WTC11 (cell line): ENCODE results near the gene QKI. TPM values are rescaled to one million over a fixed set of nuclear protein-coding genes. Genes with fewer than 3 reads are reported as not detected.

Experiments used
- ATAC-seq: fragments of 200-7000 bp; cut with Tn5 transposase; 2 replicates; pipeline ENCODE4 v1.10.0; 2021; ENCODE audit warnings: mild to moderate bottlenecking, moderate library complexity
- CTCF ChIA-PET: fragments of 300-600 bp; sonication (Branson Sonifier 250); formaldehyde crosslinking; loops from one replicate; lab custom pipeline; 2021; ENCODE audit warnings: antibody characterized with exemption; lab: Charles Lee
- POLR2A ChIA-PET: fragments of 350-600 bp; sonication (Branson Sonifier 250); formaldehyde crosslinking; loops from one replicate; lab custom pipeline; 2021; ENCODE audit warnings: antibody characterized with exemption; lab: Charles Lee
- DNase-seq: peaks from one replicate; pipeline ENCODE4 v3.0.0; 2021; ENCODE audit warnings: low spot score
- H3K27ac Mint-ChIP-seq: 2 replicates; pipeline ENCODE4 v1.8.0; 2021; ENCODE audit warnings: mixed read lengths
- H3K27me3 Mint-ChIP-seq: 2 replicates; pipeline ENCODE4 v1.8.0; 2021; ENCODE audit warnings: low read depth, mild to moderate bottlenecking, moderate library complexity, mixed read lengths
- H3K36me3 Mint-ChIP-seq: 2 replicates; pipeline ENCODE4 v1.8.0; 2021; ENCODE audit warnings: mixed read lengths
- H3K4me1 Mint-ChIP-seq: 2 replicates; pipeline ENCODE4 v1.8.0; 2022; ENCODE audit warnings: mixed read lengths
- H3K4me3 Mint-ChIP-seq: 2 replicates; pipeline ENCODE4 v1.8.0; 2021; ENCODE audit warnings: mild to moderate bottlenecking, moderate library complexity, mixed read lengths
- H3K9me3 Mint-ChIP-seq: 2 replicates; pipeline ENCODE4 v1.8.0; 2021; ENCODE audit warnings: mixed read lengths
- ETV6 ChIP-seq: sonication (generic); formaldehyde crosslinking; IDR thresholded peaks from 2 replicates; pipeline ENCODE4 v1.8.1; 2022; ENCODE audit warnings: mild to moderate bottlenecking, missing genetic modification reagents
- GABPB1 ChIP-seq: sonication (generic); formaldehyde crosslinking; IDR thresholded peaks from 2 replicates; pipeline ENCODE4 v1.8.1; 2023; ENCODE audit warnings: mild to moderate bottlenecking, missing genetic modification reagents
- TP53 ChIP-seq: sonication (generic); formaldehyde crosslinking; IDR thresholded peaks from 2 replicates; pipeline ENCODE4 v1.8.1; 2023; ENCODE audit warnings: mild to moderate bottlenecking, missing genetic modification reagents
- ZNF263 ChIP-seq: sonication (generic); formaldehyde crosslinking; IDR thresholded peaks from 2 replicates; pipeline ENCODE4 v1.8.1; 2022; ENCODE audit warnings: low read depth, mild to moderate bottlenecking, moderate library complexity, missing genetic modification reagents
- ZNF423 ChIP-seq: fragments of 250-450 bp; sonication (Bioruptor Pico); IDR thresholded peaks from 2 replicates; pipeline ENCODE4 v2.1.2; 2022; ENCODE audit warnings: mild to moderate bottlenecking, moderate library complexity
- total RNA-seq: library from RNA; stranded (reverse); gene quantifications from 3 replicates; pipeline ENCODE4 v1.2.3, GENCODE V29; 2021
- TF ChIP-seq, protein P1 (sequence below): fragments of 200-600 bp; IDR thresholded peaks from 2 replicates; pipeline ENCODE4 v1.8.0; 2022; ENCODE audit warnings: antibody characterized with exemption
- TF ChIP-seq, protein P2 (sequence below): sonication (generic); formaldehyde crosslinking; IDR thresholded peaks from 2 replicates; pipeline ENCODE4 v1.8.1; 2022; ENCODE audit warnings: mild to moderate bottlenecking, moderate library complexity, missing genetic modification reagents
- TF ChIP-seq, protein P3 (sequence below): sonication (generic); formaldehyde crosslinking; IDR thresholded peaks from 2 replicates; pipeline ENCODE4 v1.8.1; 2022; ENCODE audit warnings: mild to moderate bottlenecking, missing genetic modification reagents, moderate library complexity, borderline replicate concordance
- TF ChIP-seq, protein P4 (sequence below): sonication (generic); formaldehyde crosslinking; IDR thresholded peaks from 2 replicates; pipeline ENCODE4 v1.8.0; 2022; ENCODE audit warnings: mild to moderate bottlenecking, missing genetic modification reagents
- TF ChIP-seq, protein P5 (sequence below): sonication (generic); formaldehyde crosslinking; IDR thresholded peaks from 2 replicates; pipeline ENCODE4 v1.8.0; 2023; ENCODE audit warnings: mild to moderate bottlenecking, missing genetic modification reagents

Gene QKI
- total RNA-seq, 1 experiment from 2014 or later = 145 TPM

DNA sequence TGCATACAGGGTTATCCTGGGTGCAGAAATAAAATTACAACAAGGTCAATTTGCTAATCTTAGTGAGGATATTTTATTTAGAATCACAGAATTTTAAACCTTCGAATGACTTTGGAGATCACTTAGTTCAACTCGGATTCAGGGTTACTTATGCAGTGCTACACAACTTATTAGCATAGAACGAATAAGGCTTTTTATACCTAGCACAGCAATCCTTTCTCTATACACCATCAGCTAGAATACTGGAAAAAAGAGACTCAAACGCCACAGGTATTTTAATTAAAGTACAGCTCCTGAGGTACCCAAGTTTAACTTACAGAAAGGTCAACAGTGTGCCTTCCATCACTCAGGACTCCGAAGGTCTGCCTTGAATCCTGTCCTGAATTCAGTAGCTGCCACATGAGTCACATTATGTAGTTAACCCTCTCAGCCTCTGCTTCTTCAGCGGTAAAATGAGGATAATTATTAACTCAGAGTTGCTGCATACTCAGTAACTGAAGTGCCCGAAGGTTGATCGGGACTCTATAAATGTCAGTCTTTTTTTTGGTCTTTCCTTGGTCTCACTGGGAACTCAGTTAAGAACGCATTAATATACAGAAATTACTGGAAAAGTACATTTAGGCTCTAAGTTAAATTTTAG, 6.0 kb upstream of the QKI start:
- H3K4me1 Mint-ChIP-seq = peaks cover 46% of the 10 kb centered on the region
- ATAC-seq (no peak), DNase-seq (no peak)
- no peak overlapping the region for H3K4me3 Mint-ChIP-seq
- H3K27me3 Mint-ChIP-seq = no peaks in the 10 kb centered on the region
- CTCF ChIA-PET = no interaction called here
- H3K9me3 Mint-ChIP-seq = no peaks in the 10 kb centered on the region
- no peaks in the 10 kb centered on the region for H3K36me3 Mint-ChIP-seq
- TF ChIP-seq TP53 (CRISPR knock-in tag) = no peak
- TF ChIP-seq GABPB1 (CRISPR knock-in tag) = peak; percentile 45; the same call in 1 of the 2 replicates
- POLR2A ChIA-PET = no interaction called here
- H3K27ac Mint-ChIP-seq = no peak overlapping the region

DNA sequence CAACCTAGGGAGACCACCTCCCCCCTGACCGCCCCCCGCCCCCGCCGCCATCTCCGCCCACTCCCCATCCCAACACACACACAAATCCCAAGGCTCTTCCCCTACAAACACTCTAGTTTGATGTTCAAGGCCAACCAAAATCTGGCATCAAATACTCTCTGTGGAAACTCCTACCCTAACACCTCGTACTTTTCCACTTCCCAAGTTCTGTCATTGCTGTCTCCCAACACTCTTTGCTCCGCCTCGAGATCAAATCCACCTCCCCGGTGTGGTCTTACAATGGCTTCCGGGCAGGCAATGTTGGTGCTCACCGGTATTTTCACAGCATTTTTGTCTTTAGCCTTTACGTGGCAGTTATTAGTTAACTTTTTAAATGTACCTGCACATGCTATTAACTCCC, 4.8 kb upstream of the QKI start:
- no peaks in the 10 kb centered on the region for H3K27me3 Mint-ChIP-seq
- peaks cover 36% of the 10 kb centered on the region for H3K4me1 Mint-ChIP-seq
- DNase-seq (no peak), ATAC-seq (no peak)
- no peaks in the 10 kb centered on the region for H3K9me3 Mint-ChIP-seq
- ChIA-PET POLR2A (no interaction called here), CTCF (no interaction called here)
- H3K27ac Mint-ChIP-seq = no peak overlapping the region
- TF ChIP-seq, protein P1, sequence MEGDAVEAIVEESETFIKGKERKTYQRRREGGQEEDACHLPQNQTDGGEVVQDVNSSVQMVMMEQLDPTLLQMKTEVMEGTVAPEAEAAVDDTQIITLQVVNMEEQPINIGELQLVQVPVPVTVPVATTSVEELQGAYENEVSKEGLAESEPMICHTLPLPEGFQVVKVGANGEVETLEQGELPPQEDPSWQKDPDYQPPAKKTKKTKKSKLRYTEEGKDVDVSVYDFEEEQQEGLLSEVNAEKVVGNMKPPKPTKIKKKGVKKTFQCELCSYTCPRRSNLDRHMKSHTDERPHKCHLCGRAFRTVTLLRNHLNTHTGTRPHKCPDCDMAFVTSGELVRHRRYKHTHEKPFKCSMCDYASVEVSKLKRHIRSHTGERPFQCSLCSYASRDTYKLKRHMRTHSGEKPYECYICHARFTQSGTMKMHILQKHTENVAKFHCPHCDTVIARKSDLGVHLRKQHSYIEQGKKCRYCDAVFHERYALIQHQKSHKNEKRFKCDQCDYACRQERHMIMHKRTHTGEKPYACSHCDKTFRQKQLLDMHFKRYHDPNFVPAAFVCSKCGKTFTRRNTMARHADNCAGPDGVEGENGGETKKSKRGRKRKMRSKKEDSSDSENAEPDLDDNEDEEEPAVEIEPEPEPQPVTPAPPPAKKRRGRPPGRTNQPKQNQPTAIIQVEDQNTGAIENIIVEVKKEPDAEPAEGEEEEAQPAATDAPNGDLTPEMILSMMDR = no peak
- TF ChIP-seq, protein P2, sequence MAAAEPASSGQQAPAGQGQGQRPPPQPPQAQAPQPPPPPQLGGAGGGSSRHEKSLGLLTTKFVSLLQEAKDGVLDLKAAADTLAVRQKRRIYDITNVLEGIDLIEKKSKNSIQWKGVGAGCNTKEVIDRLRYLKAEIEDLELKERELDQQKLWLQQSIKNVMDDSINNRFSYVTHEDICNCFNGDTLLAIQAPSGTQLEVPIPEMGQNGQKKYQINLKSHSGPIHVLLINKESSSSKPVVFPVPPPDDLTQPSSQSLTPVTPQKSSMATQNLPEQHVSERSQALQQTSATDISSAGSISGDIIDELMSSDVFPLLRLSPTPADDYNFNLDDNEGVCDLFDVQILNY (CRISPR knock-in tag) = no peak
- TF ChIP-seq ETV6 (CRISPR knock-in tag) (no peak), ZNF423 (CRISPR knock-in tag) (no peak), ZNF263 (no peak)
- TF ChIP-seq, protein P3, sequence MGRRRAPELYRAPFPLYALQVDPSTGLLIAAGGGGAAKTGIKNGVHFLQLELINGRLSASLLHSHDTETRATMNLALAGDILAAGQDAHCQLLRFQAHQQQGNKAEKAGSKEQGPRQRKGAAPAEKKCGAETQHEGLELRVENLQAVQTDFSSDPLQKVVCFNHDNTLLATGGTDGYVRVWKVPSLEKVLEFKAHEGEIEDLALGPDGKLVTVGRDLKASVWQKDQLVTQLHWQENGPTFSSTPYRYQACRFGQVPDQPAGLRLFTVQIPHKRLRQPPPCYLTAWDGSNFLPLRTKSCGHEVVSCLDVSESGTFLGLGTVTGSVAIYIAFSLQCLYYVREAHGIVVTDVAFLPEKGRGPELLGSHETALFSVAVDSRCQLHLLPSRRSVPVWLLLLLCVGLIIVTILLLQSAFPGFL (CRISPR knock-in tag) = no peak
- TF ChIP-seq, protein P4, sequence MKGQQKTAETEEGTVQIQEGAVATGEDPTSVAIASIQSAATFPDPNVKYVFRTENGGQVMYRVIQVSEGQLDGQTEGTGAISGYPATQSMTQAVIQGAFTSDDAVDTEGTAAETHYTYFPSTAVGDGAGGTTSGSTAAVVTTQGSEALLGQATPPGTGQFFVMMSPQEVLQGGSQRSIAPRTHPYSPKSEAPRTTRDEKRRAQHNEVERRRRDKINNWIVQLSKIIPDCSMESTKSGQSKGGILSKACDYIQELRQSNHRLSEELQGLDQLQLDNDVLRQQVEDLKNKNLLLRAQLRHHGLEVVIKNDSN (CRISPR knock-in tag) = no peak
- H3K36me3 Mint-ChIP-seq = no peaks in the 10 kb centered on the region
- no peak overlapping the region for H3K4me3 Mint-ChIP-seq

DNA sequence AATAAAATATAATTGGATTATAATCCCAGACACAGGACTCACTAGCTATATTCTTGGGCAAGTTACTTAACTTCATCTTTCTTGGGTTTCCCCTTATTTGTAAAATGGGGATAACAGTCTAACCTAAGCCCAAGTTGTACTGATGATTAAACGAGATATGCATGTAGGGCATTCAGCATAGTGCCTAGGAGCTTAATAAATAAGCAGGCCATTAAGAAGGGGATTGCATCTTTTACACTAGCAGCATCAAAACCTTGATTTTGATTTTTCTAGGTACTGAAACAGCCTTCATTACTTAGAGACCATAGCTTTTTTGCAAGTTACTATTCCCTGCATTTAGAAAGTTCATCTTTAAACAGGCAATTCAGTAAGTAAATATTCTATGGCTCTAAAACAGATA, 2.2 kb upstream of the QKI start:
- Mint-ChIP-seq H3K27me3 (no peaks in the 10 kb centered on the region), H3K9me3 (no peaks in the 10 kb centered on the region), H3K27ac (no peak overlapping the region), H3K4me1 (peaks cover 29% of the 10 kb centered on the region), H3K36me3 (no peaks in the 10 kb centered on the region), H3K4me3 (peak overlapping the region; percentile 70)
- TF ChIP-seq, protein P5, sequence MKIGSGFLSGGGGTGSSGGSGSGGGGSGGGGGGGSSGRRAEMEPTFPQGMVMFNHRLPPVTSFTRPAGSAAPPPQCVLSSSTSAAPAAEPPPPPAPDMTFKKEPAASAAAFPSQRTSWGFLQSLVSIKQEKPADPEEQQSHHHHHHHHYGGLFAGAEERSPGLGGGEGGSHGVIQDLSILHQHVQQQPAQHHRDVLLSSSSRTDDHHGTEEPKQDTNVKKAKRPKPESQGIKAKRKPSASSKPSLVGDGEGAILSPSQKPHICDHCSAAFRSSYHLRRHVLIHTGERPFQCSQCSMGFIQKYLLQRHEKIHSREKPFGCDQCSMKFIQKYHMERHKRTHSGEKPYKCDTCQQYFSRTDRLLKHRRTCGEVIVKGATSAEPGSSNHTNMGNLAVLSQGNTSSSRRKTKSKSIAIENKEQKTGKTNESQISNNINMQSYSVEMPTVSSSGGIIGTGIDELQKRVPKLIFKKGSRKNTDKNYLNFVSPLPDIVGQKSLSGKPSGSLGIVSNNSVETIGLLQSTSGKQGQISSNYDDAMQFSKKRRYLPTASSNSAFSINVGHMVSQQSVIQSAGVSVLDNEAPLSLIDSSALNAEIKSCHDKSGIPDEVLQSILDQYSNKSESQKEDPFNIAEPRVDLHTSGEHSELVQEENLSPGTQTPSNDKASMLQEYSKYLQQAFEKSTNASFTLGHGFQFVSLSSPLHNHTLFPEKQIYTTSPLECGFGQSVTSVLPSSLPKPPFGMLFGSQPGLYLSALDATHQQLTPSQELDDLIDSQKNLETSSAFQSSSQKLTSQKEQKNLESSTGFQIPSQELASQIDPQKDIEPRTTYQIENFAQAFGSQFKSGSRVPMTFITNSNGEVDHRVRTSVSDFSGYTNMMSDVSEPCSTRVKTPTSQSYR (CRISPR knock-in tag) = no peak
- POLR2A ChIA-PET = interaction anchor here (0.6 kb wide), 2 partner anchors 15 to 225 kb away, joined by 3 read pairs; no protein-coding TSS in a partner anchor
- DNase-seq (no peak), ATAC-seq (no peak)
- CTCF ChIA-PET = interaction anchor here (0.7 kb wide), 1 partner anchor 264 kb away, joined by 6 read pairs; no protein-coding TSS in a partner anchor
